ENCODE data around the gene ALG3. TPM values are rescaled to one million over a fixed set of nuclear protein-coding genes. Genes with fewer than 3 reads are reported as not detected.

Gene ALG3
- total and polyA plus RNA-seq, 11 donors = 10.9 to 68.1 (median 17.0) TPM

DNA sequence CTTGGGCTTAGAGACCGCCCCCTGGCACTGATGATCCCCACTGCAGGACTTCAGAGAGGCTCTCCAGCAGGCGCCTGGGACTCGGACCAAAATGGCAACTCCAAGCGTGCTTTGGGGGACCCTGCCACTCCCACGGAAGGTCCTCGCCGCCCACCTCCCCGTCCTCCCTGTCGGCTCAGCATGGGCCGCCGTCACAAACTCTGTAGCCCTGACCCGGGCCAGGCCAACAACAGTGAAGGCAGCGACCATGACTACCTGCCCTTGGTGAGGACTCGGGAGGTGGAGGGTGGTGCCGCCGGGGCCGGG is 7.7 kb downstream of the ALG3 start:
- DNase-seq (no peak), ATAC-seq (peak in 2 of 4 donors; percentile 4 to 6)
- TF ChIP-seq, protein P1, sequence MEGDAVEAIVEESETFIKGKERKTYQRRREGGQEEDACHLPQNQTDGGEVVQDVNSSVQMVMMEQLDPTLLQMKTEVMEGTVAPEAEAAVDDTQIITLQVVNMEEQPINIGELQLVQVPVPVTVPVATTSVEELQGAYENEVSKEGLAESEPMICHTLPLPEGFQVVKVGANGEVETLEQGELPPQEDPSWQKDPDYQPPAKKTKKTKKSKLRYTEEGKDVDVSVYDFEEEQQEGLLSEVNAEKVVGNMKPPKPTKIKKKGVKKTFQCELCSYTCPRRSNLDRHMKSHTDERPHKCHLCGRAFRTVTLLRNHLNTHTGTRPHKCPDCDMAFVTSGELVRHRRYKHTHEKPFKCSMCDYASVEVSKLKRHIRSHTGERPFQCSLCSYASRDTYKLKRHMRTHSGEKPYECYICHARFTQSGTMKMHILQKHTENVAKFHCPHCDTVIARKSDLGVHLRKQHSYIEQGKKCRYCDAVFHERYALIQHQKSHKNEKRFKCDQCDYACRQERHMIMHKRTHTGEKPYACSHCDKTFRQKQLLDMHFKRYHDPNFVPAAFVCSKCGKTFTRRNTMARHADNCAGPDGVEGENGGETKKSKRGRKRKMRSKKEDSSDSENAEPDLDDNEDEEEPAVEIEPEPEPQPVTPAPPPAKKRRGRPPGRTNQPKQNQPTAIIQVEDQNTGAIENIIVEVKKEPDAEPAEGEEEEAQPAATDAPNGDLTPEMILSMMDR (IDR thresholded peaks at IDR 0.05) = no peak
- no peak for TF ChIP-seq POLR2A (IDR thresholded peaks at IDR 0.05)
- peaks cover 0 to 7% (median 0%) of the 10 kb centered on the region in 9 donors for H3K27me3 ChIP-seq
- H3K27ac ChIP-seq = no peak overlapping the region
- 26 to 54% (median 30%) methylated on average over 5 to 17 of the region's 17 CpGs for WGBS, 4 donors
- intact Hi-C loops (cut with DNase I) = loop anchor here in 7 of 10 donors (5.0 to 10.0 kb wide), 8 partner anchors 46 to 346 kb away; partner anchors contain the start of genes ABCC5 (in 2 of the 7), ABCF3 (in 1 of the 7) and DVL3 (in 1 of the 7)
- H3K4me1 ChIP-seq = peaks cover 0 to 8% (median 5%) of the 10 kb centered on the region in 12 donors
- H3K9me3 ChIP-seq = no peaks in the 10 kb centered on the region
- H3K36me3 ChIP-seq = peaks cover 0 to 42% (median 35%) of the 10 kb centered on the region in 9 donors
- H3K4me3 ChIP-seq = no peak overlapping the region

DNA sequence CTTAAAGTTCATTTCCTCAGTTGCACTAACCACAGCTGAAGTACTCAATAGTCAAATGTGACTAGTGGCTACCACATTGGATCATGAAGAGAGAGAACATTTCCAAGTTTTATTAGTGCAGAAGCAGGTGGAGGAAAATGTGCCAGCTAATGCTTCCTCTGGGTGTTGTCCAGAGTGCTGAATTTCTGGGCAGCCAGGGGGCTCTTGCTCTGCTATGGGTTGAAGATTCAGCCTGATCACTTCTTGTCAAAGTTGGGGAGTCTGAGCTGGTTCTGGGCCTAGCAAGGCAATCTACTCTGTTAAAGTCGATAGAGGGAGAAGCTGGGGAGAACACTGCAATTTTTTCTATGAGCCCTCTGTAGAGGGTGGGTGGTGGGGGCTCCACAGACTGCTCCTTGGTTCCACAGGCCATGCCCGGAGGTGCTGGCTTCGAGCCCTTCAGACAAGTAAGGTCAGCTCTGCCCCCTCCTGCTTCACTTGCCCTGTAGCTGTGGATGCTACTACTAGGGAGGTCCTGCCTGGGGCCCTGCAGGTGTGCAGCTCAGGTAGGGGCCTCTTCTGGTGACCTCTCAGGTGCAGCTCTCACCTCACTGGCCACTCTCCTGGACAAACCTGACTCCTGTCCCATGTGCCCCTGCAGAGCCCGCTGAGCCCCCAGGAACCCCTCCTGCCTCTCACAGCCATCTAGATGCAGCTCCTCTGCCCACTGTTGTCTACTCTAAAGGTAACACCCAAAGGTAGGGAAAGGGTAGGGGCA is 8.2 kb downstream of the ALG3 start:
- no peak overlapping the region for H3K4me3 ChIP-seq
- DNase-seq (no peak), ATAC-seq (no peak)
- H3K27ac ChIP-seq = no peak overlapping the region
- intact Hi-C loops (cut with DNase I) = loop anchor here in 7 of 10 donors (5.0 to 10.0 kb wide), 8 partner anchors 46 to 346 kb away; partner anchors contain the start of genes ABCC5 (in 2 of the 7), ABCF3 (in 1 of the 7) and DVL3 (in 1 of the 7)
- peaks cover 0 to 39% (median 35%) of the 10 kb centered on the region in 9 donors for H3K36me3 ChIP-seq
- TF ChIP-seq, protein P1 (IDR thresholded peaks at IDR 0.05) = no peak
- TF ChIP-seq POLR2A (IDR thresholded peaks at IDR 0.05) = no peak
- H3K27me3 ChIP-seq = peaks cover 0 to 7% (median 0%) of the 10 kb centered on the region in 9 donors
- H3K4me1 ChIP-seq = peaks cover 0 to 8% (median 5%) of the 10 kb centered on the region in 12 donors
- WGBS, 4 donors = 69 to 79% (median 75%) methylated on average over 3 to 4 of the region's 4 CpGs
- H3K9me3 ChIP-seq = no peaks in the 10 kb centered on the region

DNA sequence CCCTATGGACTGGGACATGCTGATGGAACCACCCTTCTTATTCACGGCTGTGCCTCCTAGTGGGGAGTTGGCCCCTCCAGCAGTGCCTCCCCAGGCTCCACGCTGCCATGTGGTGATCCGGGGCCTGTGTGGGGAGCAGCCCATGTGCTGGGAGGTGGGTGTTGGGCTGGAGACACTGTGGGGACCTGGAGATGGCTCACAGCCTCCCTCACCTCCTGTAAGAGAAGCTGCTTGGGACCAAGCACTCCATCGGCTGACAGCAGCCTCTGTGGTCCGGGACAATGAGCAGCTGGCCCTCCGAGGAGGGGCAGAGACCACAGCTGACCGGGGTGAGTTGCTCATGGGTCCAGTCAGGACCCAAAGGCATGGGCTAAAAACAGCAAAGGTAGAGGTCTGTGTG is 9.1 kb downstream of the ALG3 start:
- Histone ChIP-seq H3K4me3 (no peak overlapping the region), H3K27me3 (peaks cover 0 to 7% (median 0%) of the 10 kb centered on the region in 9 donors), H3K36me3 (peaks cover 0 to 30% (median 26%) of the 10 kb centered on the region in 9 donors), H3K9me3 (no peaks in the 10 kb centered on the region), H3K4me1 (peaks cover 0 to 8% (median 5%) of the 10 kb centered on the region in 12 donors), H3K27ac (no peak overlapping the region)
- TF ChIP-seq POLR2A (IDR thresholded peaks at IDR 0.05) = no peak
- TF ChIP-seq, protein P1 (IDR thresholded peaks at IDR 0.05) = no peak
- ATAC-seq (no peak), DNase-seq (no peak)
- intact Hi-C loops (cut with DNase I) = loop anchor here in 7 of 10 donors (5.0 to 10.0 kb wide), 9 partner anchors 45 to 345 kb away; partner anchors contain the start of genes ABCC5 (in 2 of the 7), ABCF3 (in 1 of the 7) and DVL3 (in 1 of the 7)
- 73 to 77% (median 76%) methylated on average over 7 of the region's 7 CpGs for WGBS, 4 donors

DNA sequence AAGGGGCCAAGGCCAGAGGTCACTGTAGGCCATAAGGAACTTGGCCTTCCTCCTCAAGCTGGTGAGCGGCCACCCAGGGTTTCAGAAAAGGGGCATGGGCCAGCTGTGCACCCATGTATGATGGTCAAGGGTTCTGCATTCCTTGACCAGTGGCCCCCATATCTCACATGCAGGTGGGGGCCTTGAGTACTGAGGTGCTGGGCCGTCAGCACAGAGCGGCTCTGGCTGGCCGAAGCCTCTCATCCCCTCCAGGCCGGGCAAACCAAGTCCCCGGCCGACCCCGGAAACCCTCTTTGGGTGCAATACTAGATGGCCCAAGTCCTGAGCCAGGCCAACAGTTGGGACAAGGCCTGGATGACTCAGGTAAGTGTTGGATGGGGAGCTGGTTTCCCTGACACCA is 9.5 kb downstream of the ALG3 start:
- Histone ChIP-seq H3K9me3 (no peaks in the 10 kb centered on the region), H3K36me3 (peaks cover 0 to 25% (median 21%) of the 10 kb centered on the region in 9 donors), H3K27ac (no peak overlapping the region), H3K27me3 (peaks cover 0 to 7% (median 0%) of the 10 kb centered on the region in 9 donors), H3K4me1 (peaks cover 0 to 8% (median 5%) of the 10 kb centered on the region in 12 donors), H3K4me3 (no peak overlapping the region)
- ATAC-seq (no peak), DNase-seq (peak in 1 of 5 donors; percentile 53)
- intact Hi-C loops (cut with DNase I) = loop anchor here in 1 of 10 donors (5.0 kb wide), 1 partner anchor 92 kb away; no protein-coding TSS in a partner anchor
- 86 to 92% (median 90%) methylated on average over 8 of the region's 8 CpGs for WGBS, 4 donors
- TF ChIP-seq, protein P1 (IDR thresholded peaks at IDR 0.05) = no peak
